Measurements from ENCODE around the gene RASSF7. TPM values are rescaled to one million over a fixed set of nuclear protein-coding genes. Genes with fewer than 3 reads are reported as not detected.

RASSF7 gene
- total and polyA plus RNA-seq, 2 of the 8 experiments (the other 6 are each of a cell fraction or from before 2014, with no cell fraction given), result 22.3 to 43.9 TPM

DNA sequence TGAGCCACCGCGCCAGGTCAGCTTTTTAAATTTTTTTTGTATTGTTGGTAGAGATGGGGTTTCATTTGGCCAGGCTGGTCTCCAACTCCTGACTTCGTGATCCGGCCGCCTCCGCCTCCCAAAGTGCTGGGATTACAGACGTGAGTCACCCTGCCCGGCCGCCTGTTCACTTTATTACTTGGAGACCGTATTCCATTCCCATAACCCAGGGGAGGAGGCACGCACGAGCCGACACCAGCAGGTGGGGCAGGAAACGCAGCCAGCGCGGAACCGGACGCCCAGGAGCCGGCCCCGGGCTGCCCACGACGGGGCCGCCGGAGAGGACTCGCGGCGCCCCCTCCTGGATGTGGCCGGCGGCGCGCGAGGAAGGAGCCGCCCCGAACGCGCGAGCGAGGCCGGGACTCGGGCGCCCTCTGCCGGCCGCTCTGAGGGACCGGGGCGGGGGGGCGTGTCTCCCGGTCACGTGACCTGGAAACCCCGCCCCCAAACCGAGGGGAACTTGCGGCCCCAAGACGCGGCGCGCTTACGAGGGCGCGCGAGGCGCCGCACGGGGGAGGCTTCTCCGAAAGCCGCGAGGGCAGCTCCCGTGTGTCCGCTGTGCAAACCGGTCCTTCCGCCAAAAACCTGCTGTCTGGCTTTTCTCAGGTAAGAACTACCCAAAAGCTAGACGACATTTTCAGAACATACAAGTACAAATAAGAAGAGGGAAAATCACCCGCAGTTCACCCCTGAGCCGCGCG lies 42.1 kb upstream of the RASSF7 start (continued):
- TF ChIP-seq, protein P1, sequence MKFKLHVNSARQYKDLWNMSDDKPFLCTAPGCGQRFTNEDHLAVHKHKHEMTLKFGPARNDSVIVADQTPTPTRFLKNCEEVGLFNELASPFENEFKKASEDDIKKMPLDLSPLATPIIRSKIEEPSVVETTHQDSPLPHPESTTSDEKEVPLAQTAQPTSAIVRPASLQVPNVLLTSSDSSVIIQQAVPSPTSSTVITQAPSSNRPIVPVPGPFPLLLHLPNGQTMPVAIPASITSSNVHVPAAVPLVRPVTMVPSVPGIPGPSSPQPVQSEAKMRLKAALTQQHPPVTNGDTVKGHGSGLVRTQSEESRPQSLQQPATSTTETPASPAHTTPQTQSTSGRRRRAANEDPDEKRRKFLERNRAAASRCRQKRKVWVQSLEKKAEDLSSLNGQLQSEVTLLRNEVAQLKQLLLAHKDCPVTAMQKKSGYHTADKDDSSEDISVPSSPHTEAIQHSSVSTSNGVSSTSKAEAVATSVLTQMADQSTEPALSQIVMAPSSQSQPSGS (IDR thresholded peaks at IDR 0.05; ENCODE audit: low read length), result no peak
- peak; percentile 37 for TF ChIP-seq RNF2 (IDR thresholded peaks at IDR 0.05; ENCODE audit: borderline replicate concordance, low read depth, low read length, missing control alignments, poor library complexity, severe bottlenecking)
- TF ChIP-seq CHD2 (IDR thresholded peaks at IDR 0.05; ENCODE audit: low read length), result 0 out of 2 replicates have a peak, but pooled peaks have one; percentile 4
- TF ChIP-seq SRF (IDR thresholded peaks at IDR 0.05; ENCODE audit: low read depth, low read length), result peak; percentile 49; the same call in 1 of the 2 replicates
- peak; percentile 67 to 91 for TF ChIP-seq RAD21 (IDR thresholded peaks at IDR 0.05 in 1 of 2, conservative IDR thresholded peaks at IDR 0.05 in 1 of 2; ENCODE audit: low read depth in 2 of 2, low read length in 2 of 2)
- no peak for TF ChIP-seq POLR2A (IDR thresholded peaks at IDR 0.05; ENCODE audit: control extremely low read depth in 1 of 2, low read depth in 2 of 2, low read length in 2 of 2)
- TF ChIP-seq, protein P2, sequence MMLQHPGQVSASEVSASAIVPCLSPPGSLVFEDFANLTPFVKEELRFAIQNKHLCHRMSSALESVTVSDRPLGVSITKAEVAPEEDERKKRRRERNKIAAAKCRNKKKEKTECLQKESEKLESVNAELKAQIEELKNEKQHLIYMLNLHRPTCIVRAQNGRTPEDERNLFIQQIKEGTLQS (IDR thresholded peaks at IDR 0.05; ENCODE audit: insufficient read depth, low read depth, low read length), result peak; percentile 87
